SK-N-DZ (cell line): ENCODE results near the gene GNAQ.

ENCODE experiments used
- DNase-seq: peaks from one replicate; pipeline ENCODE4 v3.0.0-alpha.2; 2015; ENCODE audit warnings: low spot score

The GNAQ gene

DNA sequence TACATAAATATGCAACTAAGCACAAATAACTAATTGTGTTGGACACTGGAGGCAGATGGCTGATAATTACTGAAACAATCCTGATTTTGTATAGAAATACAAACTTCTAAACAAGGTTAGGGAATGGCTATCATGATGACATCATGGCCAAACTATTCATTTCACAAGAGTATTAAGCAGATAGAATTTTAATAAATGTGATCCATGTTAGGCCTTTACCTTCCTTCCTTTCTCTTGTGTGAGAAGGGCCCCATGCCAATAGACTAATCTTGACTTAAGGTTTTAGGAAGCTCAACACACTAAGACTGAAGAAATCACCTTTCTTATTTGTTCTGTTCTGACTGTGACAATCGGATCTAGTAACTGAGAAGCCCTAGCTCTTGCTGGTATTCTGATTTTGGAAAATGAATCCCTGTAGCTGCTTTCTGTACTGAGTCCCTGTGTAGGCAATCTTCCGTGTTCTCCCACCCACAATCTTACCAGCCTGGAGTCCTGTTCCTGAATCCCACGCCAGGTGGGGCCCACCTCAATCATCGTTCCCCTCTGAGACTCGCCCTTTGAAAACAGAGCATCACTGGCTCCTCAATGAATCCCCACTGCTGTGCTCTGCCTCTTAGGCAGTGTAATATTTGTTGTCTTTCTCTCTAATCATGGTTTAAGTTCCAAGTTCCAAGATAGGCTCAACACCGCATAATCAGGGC, 214.8 kb downstream of the GNAQ start:
- DNase-seq, result no peak

GRCh38 chr9:77815260-77815659, 216.4 kb downstream of the GNAQ start:
- no peak for DNase-seq

- DNase-seq, result no peak
Measured at GRCh38 chr9:77811832-77812231, 219.8 kb downstream of the GNAQ start.

- no peak for DNase-seq
Measured at GRCh38 chr9:77810637-77811119, 220.9 kb downstream of the GNAQ start.

DNA sequence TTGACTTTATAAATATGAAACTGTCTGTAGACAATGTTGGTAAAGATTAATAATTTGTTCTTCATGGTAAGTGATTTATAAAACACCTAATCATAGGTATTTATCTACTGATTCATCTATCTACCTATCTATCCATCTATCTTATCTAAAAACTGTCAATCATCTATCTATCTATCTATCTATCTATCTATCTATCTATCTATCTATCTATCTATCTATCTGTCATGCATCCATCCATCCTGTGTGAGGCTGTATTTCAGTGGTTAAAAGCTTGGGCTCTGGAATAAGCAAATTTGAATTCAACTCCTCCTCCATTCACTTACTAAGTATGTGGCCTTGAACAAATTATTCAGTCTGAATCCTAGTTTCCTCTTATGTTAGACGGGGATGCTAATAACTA, 221.6 kb downstream of the GNAQ start:
- DNase-seq, result no peak

GRCh38 chr9:77809552-77809951, 222.1 kb downstream of the GNAQ start:
- no peak for DNase-seq

- DNase-seq, result no peak
Measured at GRCh38 chr9:77808751-77809081, 222.9 kb downstream of the GNAQ start.

- DNase-seq, result no peak
Measured at GRCh38 chr9:77807846-77808750, 223.5 kb downstream of the GNAQ start.

DNA sequence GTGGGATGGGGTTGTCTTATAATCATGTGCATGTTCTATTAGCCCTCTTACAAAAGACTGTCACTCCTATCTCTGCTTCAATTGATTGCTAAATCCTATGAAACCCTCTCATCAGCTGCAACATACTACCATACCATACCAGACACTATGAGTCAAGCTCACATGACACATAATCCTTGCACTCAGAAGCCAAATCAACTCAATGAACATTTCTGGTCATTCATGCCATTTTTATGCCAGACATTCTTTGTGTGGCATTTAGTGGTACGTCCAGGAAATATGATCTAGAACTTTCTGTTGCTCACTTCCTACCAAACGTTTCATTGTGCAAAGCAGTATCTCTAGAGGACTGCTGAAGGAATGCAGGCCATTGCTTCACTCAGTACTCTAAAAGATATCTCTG, 224.3 kb downstream of the GNAQ start:
- no peak for DNase-seq

DNA sequence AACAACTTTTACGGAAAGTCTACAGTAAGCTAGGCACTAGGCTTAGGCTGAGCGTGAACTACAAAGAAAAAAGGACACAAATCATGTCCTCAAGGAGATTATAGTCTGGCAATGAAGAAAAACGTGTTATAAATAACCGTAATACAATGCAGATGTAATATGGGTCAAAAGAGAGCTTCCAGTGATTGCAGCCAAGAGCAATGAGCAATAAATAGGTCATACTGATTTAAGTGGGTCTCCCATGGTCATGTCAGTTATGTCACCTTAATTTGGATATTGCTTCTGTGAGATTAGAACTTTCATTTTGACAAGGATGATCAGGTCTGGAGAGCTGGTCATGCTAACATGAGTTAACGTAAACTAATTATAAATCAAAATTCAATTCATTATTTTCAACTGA, 224.9 kb downstream of the GNAQ start:
- DNase-seq, result no peak

GRCh38 chr9:77805810-77806209, 225.8 kb downstream of the GNAQ start:
- no peak for DNase-seq

GRCh38 chr9:77803423-77803822, 228.2 kb downstream of the GNAQ start:
- DNase-seq, result no peak

DNA sequence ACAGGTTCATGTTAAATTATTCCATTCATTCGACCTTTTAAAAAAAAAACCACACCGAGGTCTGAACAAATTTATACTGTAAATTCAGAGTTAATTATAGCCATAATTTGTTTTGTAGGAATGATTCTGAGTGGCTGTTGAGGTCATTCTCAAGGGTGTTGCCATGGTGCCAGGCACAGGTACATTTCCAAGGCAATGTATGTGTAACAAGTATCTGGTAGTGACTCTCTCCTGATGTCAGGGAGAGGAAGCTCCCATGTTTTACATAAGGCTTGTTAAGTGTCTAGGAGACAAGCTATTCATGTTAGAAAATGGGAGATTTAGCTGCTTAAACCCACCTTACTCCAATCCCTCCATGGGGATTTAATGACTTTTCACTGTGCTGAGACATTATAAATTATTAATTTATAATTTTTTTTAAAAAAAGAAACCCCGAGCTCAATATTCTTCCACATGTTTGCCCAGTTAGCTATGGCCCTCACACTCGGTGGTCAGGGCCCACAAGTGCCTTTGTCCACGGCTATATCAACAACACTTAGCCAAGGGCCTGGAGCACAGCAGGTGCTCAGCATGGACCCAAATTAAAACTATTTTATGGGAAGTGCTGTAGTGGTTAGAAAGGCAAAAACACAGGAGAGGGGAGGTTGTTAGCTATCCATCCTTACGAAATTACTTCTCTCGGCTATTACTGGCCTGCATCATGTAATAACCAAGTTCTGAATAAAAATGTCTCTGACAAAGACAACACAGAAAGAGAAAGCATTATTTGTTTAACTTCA, 228.9 kb downstream of the GNAQ start:
- no peak for DNase-seq

- no peak for DNase-seq
Measured at GRCh38 chr9:77802064-77802463, 229.5 kb downstream of the GNAQ start.

GRCh38 chr9:77800924-77801551, 230.6 kb downstream of the GNAQ start:
- no peak for DNase-seq

DNA sequence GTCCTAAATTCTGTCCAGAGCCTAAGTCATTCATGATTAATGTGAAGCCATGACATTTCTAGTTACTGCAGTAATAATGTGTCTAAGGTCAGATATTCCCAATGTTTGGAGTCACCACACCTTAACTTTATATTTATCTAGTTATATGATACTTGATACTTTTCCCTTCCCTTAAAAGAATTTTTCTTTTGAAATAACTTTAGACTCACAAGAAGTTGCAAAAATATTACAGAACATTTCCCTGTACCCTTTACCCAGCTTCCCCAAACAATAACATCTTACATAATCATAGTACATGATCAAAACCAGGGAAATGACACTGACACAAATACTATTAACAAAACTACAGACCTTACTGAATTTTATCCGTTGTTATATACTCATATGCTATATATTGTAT, 233.5 kb downstream of the GNAQ start:
- no peak for DNase-seq

DNA sequence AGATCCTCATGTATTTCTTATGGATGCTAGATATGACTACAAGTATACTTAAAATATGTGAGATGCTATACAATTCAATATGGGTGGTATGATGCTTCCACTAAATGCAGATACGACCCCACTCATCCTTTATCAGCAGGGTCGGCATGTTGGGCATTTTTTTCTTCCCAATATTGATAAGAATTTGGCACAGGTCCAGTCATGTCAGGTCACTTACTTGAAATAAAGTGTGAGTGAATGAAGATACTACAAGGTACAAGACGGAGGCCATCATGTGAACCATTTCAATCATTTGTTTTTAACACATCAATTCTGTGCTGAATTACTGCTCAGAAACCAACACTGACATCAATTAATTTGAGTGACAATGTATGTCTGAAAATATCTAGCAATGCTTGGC, 236.6 kb downstream of the GNAQ start:
- DNase-seq, result no peak

DNA sequence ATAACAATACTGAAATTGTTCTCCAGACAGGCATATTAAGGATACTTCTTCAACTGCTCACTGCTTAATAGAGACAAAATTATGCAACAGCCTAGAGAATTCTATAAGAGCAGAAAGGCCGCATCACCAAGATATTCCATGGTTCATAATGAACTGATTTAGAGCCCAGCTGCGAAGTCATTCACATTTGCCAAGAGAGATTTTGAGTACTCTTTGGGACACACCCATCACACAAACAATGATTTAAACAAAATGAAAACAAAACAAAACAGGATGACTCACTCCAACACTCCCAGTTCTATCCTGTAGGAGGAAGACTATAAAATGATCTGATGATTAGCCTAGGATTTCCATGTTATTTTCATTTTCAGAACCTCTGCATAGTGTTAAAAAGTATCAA, 237.8 kb downstream of the GNAQ start:
- no peak for DNase-seq

GRCh38 chr9:77789891-77790290, 241.7 kb downstream of the GNAQ start:
- DNase-seq, result peak; percentile 9

GRCh38 chr9:77785341-77785740, 246.3 kb downstream of the GNAQ start:
- no peak for DNase-seq

GRCh38 chr9:77783518-77783917, 248.1 kb downstream of the GNAQ start:
- DNase-seq, result no peak

DNA sequence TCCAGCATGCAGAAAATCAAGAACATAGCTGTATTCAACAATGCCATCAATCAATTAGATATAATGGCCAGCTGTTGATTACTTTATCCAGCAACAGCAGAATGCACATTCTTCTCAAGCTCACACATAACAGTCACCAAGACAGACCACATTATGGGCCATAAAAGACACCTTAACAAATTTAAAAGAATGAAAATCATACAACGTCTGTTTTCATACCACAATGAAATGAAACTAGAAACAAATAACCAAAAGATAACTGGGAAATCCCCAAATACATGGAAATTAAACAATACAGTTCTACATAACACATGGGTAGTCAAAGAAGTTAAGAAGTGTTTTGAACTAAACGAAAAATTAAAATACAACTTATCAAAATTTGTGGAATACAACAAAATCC, 252.6 kb downstream of the GNAQ start:
- no peak for DNase-seq
